ENCODE measurements around the gene WDHD1. TPM values are rescaled to one million over a fixed set of nuclear protein-coding genes. Genes with fewer than 3 reads are reported as not detected.
"Not testable (repeated sequence)": the region's sequence is repeated elsewhere in the genome, so short reads cannot be mapped to it uniquely, and the experiment has no call there.

The WDHD1 gene
- total RNA-seq, 1 donor from 2014 or later, result 9.4 TPM

DNA sequence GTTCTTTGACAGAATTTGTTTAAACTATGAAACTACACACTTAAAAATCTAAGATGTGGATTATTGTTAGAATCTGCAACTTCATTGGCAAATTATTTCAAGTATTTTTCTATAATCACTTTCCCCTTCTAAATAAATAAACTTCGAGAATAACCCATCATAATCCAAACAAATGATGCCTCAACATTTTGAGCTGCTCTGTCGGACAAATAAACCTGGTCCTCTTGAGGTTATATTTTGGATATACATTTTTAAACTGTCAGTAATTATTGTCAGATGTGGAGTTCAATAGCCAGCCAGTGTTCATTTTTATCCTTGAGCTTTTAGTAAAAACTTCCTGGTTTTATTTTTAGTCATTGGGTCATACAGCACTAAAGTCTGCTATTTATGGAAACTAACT is 38.0 kb upstream of the WDHD1 start:
- not testable (repeated sequence) for H3K27me3 ChIP-seq (ENCODE audit: control insufficient read depth in 3 of 3, insufficient read depth in 3 of 3, low read length in 3 of 3); H3K4me3 ChIP-seq (ENCODE audit: low read length in 3 of 3); H3K9ac ChIP-seq (ENCODE audit: low read depth in 1 of 3, low read length in 3 of 3); H3K9me3 ChIP-seq (ENCODE audit: control insufficient read depth in 3 of 3, low read length in 3 of 3); H3K27ac ChIP-seq (ENCODE audit: low read depth, low read length)
- Histone ChIP-seq H3K4me1 (ENCODE audit: control insufficient read depth in 3 of 3, insufficient read depth in 3 of 3, low read length in 3 of 3) (peaks cover 4 to 11% (median 4%) of the 10 kb centered on the region in 3 donors), H3K36me3 (ENCODE audit: control insufficient read depth in 3 of 3, insufficient read depth in 3 of 3, low read length in 3 of 3) (peaks cover 10 to 27% (median 13%) of the 10 kb centered on the region in 3 donors)

- Histone ChIP-seq H3K36me3 (ENCODE audit: control insufficient read depth in 3 of 3, insufficient read depth in 3 of 3, low read length in 3 of 3) (peaks cover 10 to 29% (median 13%) of the 10 kb centered on the region in 3 donors), H3K4me3 (ENCODE audit: low read length in 3 of 3) (no peak overlapping the region), H3K9me3 (ENCODE audit: control insufficient read depth in 3 of 3, low read length in 3 of 3) (no peaks in the 10 kb centered on the region), H3K27ac (ENCODE audit: low read depth, low read length) (no peak overlapping the region), H3K4me1 (ENCODE audit: control insufficient read depth in 3 of 3, insufficient read depth in 3 of 3, low read length in 3 of 3) (peaks cover 4 to 11% (median 4%) of the 10 kb centered on the region in 3 donors), H3K9ac (ENCODE audit: low read depth in 1 of 3, low read length in 3 of 3) (no peak overlapping the region), H3K27me3 (ENCODE audit: control insufficient read depth in 3 of 3, insufficient read depth in 3 of 3, low read length in 3 of 3) (no peaks in the 10 kb centered on the region)
Measured at GRCh38 chr14:55062517-55063351, 35.8 kb upstream of the WDHD1 start.

GRCh38 chr14:55059333-55059732 is 32.4 kb upstream of the WDHD1 start:
- Histone ChIP-seq H3K9me3 (ENCODE audit: control insufficient read depth in 3 of 3, low read length in 3 of 3) (no peaks in the 10 kb centered on the region), H3K36me3 (ENCODE audit: control insufficient read depth in 3 of 3, insufficient read depth in 3 of 3, low read length in 3 of 3) (peaks cover 9 to 19% (median 9%) of the 10 kb centered on the region in 3 donors), H3K27ac (ENCODE audit: low read depth, low read length) (no peak overlapping the region), H3K4me3 (ENCODE audit: low read length in 3 of 3) (no peak overlapping the region), H3K4me1 (ENCODE audit: control insufficient read depth in 3 of 3, insufficient read depth in 3 of 3, low read length in 3 of 3) (peaks cover 4 to 15% (median 4%) of the 10 kb centered on the region in 3 donors), H3K27me3 (ENCODE audit: control insufficient read depth in 3 of 3, insufficient read depth in 3 of 3, low read length in 3 of 3) (no peaks in the 10 kb centered on the region), H3K9ac (ENCODE audit: low read depth in 1 of 3, low read length in 3 of 3) (no peak overlapping the region)

DNA sequence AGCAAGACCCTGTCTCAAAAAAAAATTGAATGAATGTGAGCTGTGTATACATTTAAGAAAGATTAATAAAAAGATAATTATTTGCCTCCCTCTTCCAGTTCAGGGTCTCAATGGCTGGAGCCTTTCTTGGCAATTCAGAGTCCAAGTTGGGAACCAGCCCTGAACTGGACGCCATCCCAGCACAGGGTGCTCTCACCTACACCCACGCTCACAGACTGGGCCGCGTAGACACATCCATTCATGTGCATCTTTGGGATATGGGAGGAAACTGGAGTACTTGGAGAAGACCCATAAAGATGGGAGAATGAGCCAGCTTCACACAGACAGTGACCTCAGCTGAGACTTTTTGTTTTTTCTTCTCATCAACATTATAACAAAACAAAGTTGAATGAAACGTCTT is 31.0 kb upstream of the WDHD1 start:
- H3K36me3 ChIP-seq (ENCODE audit: control insufficient read depth in 3 of 3, insufficient read depth in 3 of 3, low read length in 3 of 3), result peaks cover 4 to 9% (median 5%) of the 10 kb centered on the region in 3 donors
- H3K9me3 ChIP-seq (ENCODE audit: control insufficient read depth in 3 of 3, low read length in 3 of 3), result no peaks in the 10 kb centered on the region
- no peak overlapping the region for H3K9ac ChIP-seq (ENCODE audit: low read depth in 1 of 3, low read length in 3 of 3)
- H3K27me3 ChIP-seq (ENCODE audit: control insufficient read depth in 3 of 3, insufficient read depth in 3 of 3, low read length in 3 of 3), result no peaks in the 10 kb centered on the region
- no peak overlapping the region for H3K4me3 ChIP-seq (ENCODE audit: low read length in 3 of 3)
- H3K27ac ChIP-seq (ENCODE audit: low read depth, low read length), result no peak overlapping the region
- H3K4me1 ChIP-seq (ENCODE audit: control insufficient read depth in 3 of 3, insufficient read depth in 3 of 3, low read length in 3 of 3), result peaks cover 4 to 17% (median 11%) of the 10 kb centered on the region in 3 donors

DNA sequence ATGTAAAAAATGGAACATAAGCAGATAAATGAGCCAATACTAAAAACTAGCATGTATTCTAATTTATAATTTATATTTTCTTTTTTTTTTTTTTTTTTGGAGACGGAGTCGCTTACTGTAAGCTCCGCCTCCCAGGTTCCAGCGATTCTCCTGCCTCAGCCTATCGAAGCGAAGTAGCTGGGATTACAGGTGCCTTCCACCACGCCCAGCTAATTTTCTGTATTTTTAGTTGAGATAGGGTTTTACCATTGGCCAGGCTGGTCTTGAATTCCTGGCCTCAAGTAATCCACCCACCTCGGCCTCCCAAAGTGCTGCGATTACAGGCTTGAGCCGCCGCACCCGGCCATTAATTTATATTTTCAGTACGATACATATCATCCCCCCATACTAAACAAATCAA is 27.2 kb upstream of the WDHD1 start:
- H3K4me3 ChIP-seq (ENCODE audit: low read length in 3 of 3), result no peak overlapping the region
- H3K36me3 ChIP-seq (ENCODE audit: control insufficient read depth in 3 of 3, insufficient read depth in 3 of 3, low read length in 3 of 3), result peaks cover 0 to 2% (median 0%) of the 10 kb centered on the region in 3 donors
- H3K4me1 ChIP-seq (ENCODE audit: control insufficient read depth in 3 of 3, insufficient read depth in 3 of 3, low read length in 3 of 3), result peaks cover 10 to 19% (median 12%) of the 10 kb centered on the region in 3 donors
- H3K27ac ChIP-seq (ENCODE audit: low read depth, low read length), result no peak overlapping the region
- no peaks in the 10 kb centered on the region for H3K9me3 ChIP-seq (ENCODE audit: control insufficient read depth in 3 of 3, low read length in 3 of 3)
- H3K27me3 ChIP-seq (ENCODE audit: control insufficient read depth in 3 of 3, insufficient read depth in 3 of 3, low read length in 3 of 3), result no peaks in the 10 kb centered on the region
- no peak overlapping the region for H3K9ac ChIP-seq (ENCODE audit: low read depth in 1 of 3, low read length in 3 of 3)

DNA sequence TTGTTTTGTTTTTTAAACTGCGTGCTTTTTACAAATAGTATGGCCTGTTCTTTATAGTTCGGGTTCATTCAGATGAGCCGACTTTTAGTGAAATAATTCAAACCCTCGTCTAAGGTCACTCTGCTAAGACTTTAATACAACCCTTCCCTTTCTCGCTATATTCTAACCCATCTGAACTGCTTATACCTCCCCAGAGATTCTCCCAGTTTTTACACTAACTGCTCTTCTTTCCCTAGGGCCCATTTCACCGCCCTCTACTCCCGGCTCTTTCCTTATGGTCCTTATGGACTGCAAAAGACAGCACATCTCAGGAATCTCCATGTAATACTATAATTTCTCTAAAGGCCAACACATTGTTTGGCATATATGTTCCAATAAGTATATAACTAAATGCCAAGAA is 26.6 kb upstream of the WDHD1 start:
- H3K9ac ChIP-seq (ENCODE audit: low read depth in 1 of 3, low read length in 3 of 3), result no peak overlapping the region
- H3K9me3 ChIP-seq (ENCODE audit: control insufficient read depth in 3 of 3, low read length in 3 of 3), result no peaks in the 10 kb centered on the region
- no peak overlapping the region for H3K27ac ChIP-seq (ENCODE audit: low read depth, low read length)
- H3K4me1 ChIP-seq (ENCODE audit: control insufficient read depth in 3 of 3, insufficient read depth in 3 of 3, low read length in 3 of 3), result peaks cover 10 to 19% (median 12%) of the 10 kb centered on the region in 3 donors
- H3K4me3 ChIP-seq (ENCODE audit: low read length in 3 of 3), result no peak overlapping the region
- no peaks in the 10 kb centered on the region for H3K27me3 ChIP-seq (ENCODE audit: control insufficient read depth in 3 of 3, insufficient read depth in 3 of 3, low read length in 3 of 3)
- peaks cover 0 to 2% (median 0%) of the 10 kb centered on the region in 3 donors for H3K36me3 ChIP-seq (ENCODE audit: control insufficient read depth in 3 of 3, insufficient read depth in 3 of 3, low read length in 3 of 3)

DNA sequence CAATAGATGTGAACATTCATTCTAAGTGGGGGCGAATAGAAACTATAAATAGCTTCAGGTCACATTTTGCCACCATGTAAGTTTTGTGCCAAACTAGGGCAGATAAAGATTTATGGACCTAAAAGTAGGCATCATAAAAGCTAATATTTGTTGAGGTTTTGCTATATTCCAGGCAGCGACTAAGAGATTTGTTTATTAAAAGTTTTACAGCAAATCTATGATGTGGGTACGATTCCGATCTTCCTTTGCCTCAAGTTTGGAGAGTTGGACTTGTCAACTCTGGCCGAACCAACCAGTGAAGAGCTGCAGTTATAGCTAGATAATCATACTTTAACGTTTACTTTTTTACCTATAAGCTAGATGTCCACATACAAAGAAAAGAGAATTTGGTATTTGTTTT is 26.1 kb upstream of the WDHD1 start:
- Histone ChIP-seq H3K27me3 (ENCODE audit: control insufficient read depth in 3 of 3, insufficient read depth in 3 of 3, low read length in 3 of 3) (no peaks in the 10 kb centered on the region), H3K4me3 (ENCODE audit: low read length in 3 of 3) (peak overlapping the region in 2 of 3 donors; percentile 90 to 96), H3K4me1 (ENCODE audit: control insufficient read depth in 3 of 3, insufficient read depth in 3 of 3, low read length in 3 of 3) (peaks cover 10 to 19% (median 12%) of the 10 kb centered on the region in 3 donors), H3K27ac (ENCODE audit: low read depth, low read length) (peak overlapping the region; percentile 100), H3K9me3 (ENCODE audit: control insufficient read depth in 3 of 3, low read length in 3 of 3) (no peaks in the 10 kb centered on the region), H3K36me3 (ENCODE audit: control insufficient read depth in 3 of 3, insufficient read depth in 3 of 3, low read length in 3 of 3) (peaks cover 0 to 2% (median 0%) of the 10 kb centered on the region in 3 donors), H3K9ac (ENCODE audit: low read depth in 1 of 3, low read length in 3 of 3) (peak overlapping the region in 1 of 3 donors; percentile 100)

DNA sequence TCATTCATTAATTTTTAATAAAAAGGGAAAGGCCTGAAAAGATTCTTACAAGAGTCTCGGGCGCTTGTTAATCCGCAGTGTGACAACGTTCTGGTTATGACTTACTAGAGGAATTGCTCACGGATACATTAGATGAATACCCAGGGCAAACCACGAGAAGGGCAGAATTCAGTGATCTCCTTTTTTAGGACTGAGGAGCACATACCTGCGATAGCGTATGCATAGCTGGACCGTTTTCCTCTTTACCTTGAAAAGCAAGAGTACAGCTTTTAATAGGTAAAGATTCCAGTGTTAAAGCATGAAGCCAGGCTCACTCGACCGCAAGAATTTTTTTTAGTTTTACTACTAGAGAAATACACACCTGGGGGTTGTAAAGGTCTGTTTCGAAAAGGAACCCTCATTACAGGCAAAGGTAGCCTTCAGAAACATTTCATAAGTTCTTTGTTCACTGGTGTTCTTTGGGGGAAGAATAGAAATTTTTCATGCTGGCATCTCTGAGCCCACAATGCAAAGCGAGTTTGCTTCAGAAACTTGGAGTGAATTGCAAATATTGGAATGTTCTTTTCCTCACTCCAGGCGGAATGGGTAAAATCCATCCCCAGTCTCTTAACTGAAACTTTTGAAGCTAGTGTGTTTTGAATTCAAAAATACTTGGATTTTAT is 25.5 kb upstream of the WDHD1 start:
- Histone ChIP-seq H3K4me1 (ENCODE audit: control insufficient read depth in 3 of 3, insufficient read depth in 3 of 3, low read length in 3 of 3) (peaks cover 10 to 19% (median 12%) of the 10 kb centered on the region in 3 donors), H3K4me3 (ENCODE audit: low read length in 3 of 3) (peak overlapping the region; percentile 90 to 98 (median 96)), H3K27me3 (ENCODE audit: control insufficient read depth in 3 of 3, insufficient read depth in 3 of 3, low read length in 3 of 3) (no peaks in the 10 kb centered on the region), H3K36me3 (ENCODE audit: control insufficient read depth in 3 of 3, insufficient read depth in 3 of 3, low read length in 3 of 3) (no peaks in the 10 kb centered on the region), H3K9ac (ENCODE audit: low read depth in 1 of 3, low read length in 3 of 3) (peak overlapping the region; percentile 100), H3K9me3 (ENCODE audit: control insufficient read depth in 3 of 3, low read length in 3 of 3) (no peaks in the 10 kb centered on the region), H3K27ac (ENCODE audit: low read depth, low read length) (peak overlapping the region; percentile 100)

- peak within 1 kb of the TSS; percentile 95 to 98 (median 96) for H3K4me3 ChIP-seq (ENCODE audit: low read length in 3 of 3)
- H3K9ac ChIP-seq (ENCODE audit: low read depth in 1 of 3, low read length in 3 of 3), result peak within 1 kb of the TSS; percentile 100
- no peaks in the 10 kb centered on the region for H3K36me3 ChIP-seq (ENCODE audit: control insufficient read depth in 3 of 3, insufficient read depth in 3 of 3, low read length in 3 of 3)
- H3K9me3 ChIP-seq (ENCODE audit: control insufficient read depth in 3 of 3, low read length in 3 of 3), result no peaks in the 10 kb centered on the region
- no peaks in the 10 kb centered on the region for H3K27me3 ChIP-seq (ENCODE audit: control insufficient read depth in 3 of 3, insufficient read depth in 3 of 3, low read length in 3 of 3)
- H3K4me1 ChIP-seq (ENCODE audit: control insufficient read depth in 3 of 3, insufficient read depth in 3 of 3, low read length in 3 of 3), result peaks cover 10 to 19% (median 12%) of the 10 kb centered on the region in 3 donors
- peak within 1 kb of the TSS; percentile 100 for H3K27ac ChIP-seq (ENCODE audit: low read depth, low read length)
Measured at GRCh38 chr14:55051423-55052268, 24.7 kb upstream of the WDHD1 start, which contains the start of gene MAPK1IP1L. Gene MAPK1IP1L (plus strand): TSS chr14:55051647. CDS start chr14:55061684, 10,037 bp downstream.
